Stimulated activated naive CD4-positive, alpha-beta T cell treated with Interleukin-2 at 50 U/mL for 16 hours (primary cell): ENCODE data around the gene DEFB114.

Experiments used
- DNase-seq: peaks from one replicate; lab custom pipeline; 2025; lab: John Stamatoyannopoulos, UW

Gene DEFB114

GRCh38 chr6:49935387-49935786, 28.6 kb downstream of the DEFB114 start:
- DNase-seq = no peak

GRCh38 chr6:49934770-49935169, 29.2 kb downstream of the DEFB114 start:
- DNase-seq = no peak

GRCh38 chr6:49933526-49933925, 30.4 kb downstream of the DEFB114 start:
- no peak for DNase-seq

- no peak for DNase-seq
These were observed 34.6 kb downstream of the DEFB114 start for GRCh38 chr6:49929340-49929739.

GRCh38 chr6:49923826-49924225, 40.1 kb downstream of the DEFB114 start:
- no peak for DNase-seq

GRCh38 chr6:49919935-49920644, 43.9 kb downstream of the DEFB114 start:
- no peak for DNase-seq

- DNase-seq = no peak
These were observed 44.7 kb downstream of the DEFB114 start for GRCh38 chr6:49919261-49919660.

- no peak for DNase-seq
These were observed 45.2 kb downstream of the DEFB114 start for GRCh38 chr6:49918787-49919186.

GRCh38 chr6:49915035-49915434, 48.9 kb downstream of the DEFB114 start:
- no peak for DNase-seq

- DNase-seq = no peak
These were observed 50.2 kb downstream of the DEFB114 start for GRCh38 chr6:49913636-49914375.

GRCh38 chr6:49912196-49912595, 51.8 kb downstream of the DEFB114 start:
- DNase-seq = no peak

GRCh38 chr6:49911252-49911651, 52.7 kb downstream of the DEFB114 start:
- no peak for DNase-seq
